K562 (cell line): Measurements from ENCODE around the gene SCUBE2. TPM values are rescaled to one million over a fixed set of nuclear protein-coding genes. Genes with fewer than 3 reads are reported as not detected.

Experiments used
- ATAC-seq: fragments of 200-7000 bp; cut with Tn5 transposase; 3 replicates; pipeline ENCODE4 v1.9.1; 2020; ENCODE audit warnings: moderate library complexity
- BruUV-seq: library from RNA; stranded (reverse); fragments of 400-500 nt; replicated peaks from 2 replicates; lab custom pipeline; 2021; lab: Mats Ljungman, UMichigan
- CTCF ChIA-PET: fragments of 300-600 bp; formaldehyde crosslinking; extraction: SDS; loops from one replicate; lab custom pipeline; 2021; ENCODE audit warnings: low intra/inter-chr PET ratio; lab: Yijun Ruan, JAX
- POLR2A ChIA-PET: fragments of 300-600, 350-650 bp; sonication (Branson Sonifier 250); formaldehyde crosslinking; extraction: SDS; loops from one replicate; lab custom pipeline; 2021; ENCODE audit warnings: antibody characterized with exemption, inconsistent platforms; lab: Yijun Ruan, JAX
- DNase-seq, 4 experiments: peaks; one replicate each; pipeline versions ENCODE4 v3.0.0 to v3.0.0-alpha.2; 2011 to 2018; ENCODE audit warnings: low spot score in 3 of 4, mixed read lengths in 3 of 4; ENCODE audit errors: extremely low read depth in 1 of 4
- FAIRE-seq: peaks from 2 replicates; lab custom pipeline; 2011; peaks lifted over from hg19 to GRCh38; lab: Jason Lieb, UNC
- H2AFZ ChIP-seq: 2 replicates; pipeline ENCODE4 v1.6.0; 2011; ENCODE audit warnings: low read depth, low read length, control low read depth, inconsistent platforms
- H3K27ac ChIP-seq: fragments of 200-600 bp; 3 replicates; pipeline ENCODE4 v1.8.0; 2011; ENCODE audit warnings: low read depth, mild to moderate bottlenecking, control low read depth, inconsistent platforms, low read length, moderate library complexity, mixed read lengths; ENCODE audit errors: extremely low read depth
- H3K27me3 ChIP-seq, 2 experiments: fragments of 300-600 bp in 1 of 2; 2 replicates in 1 of 2; 3 replicates in 1 of 2; pipeline versions ENCODE4 v1.6.0 to v1.8.0; 2011; ENCODE audit warnings: inconsistent platforms in 2 of 2, low read length in 2 of 2, mild to moderate bottlenecking in 1 of 2, mixed read lengths in 1 of 2, moderate library complexity in 1 of 2; ENCODE audit not compliant: control insufficient read depth in 2 of 2, insufficient read depth in 2 of 2
- H3K36me3 ChIP-seq: fragments of 300-600 bp; 3 replicates; pipeline ENCODE4 v1.8.0; 2011; ENCODE audit warnings: mild to moderate bottlenecking, low read length, inconsistent platforms; ENCODE audit not compliant: control insufficient read depth, insufficient read depth
- H3K4me1 ChIP-seq, 2 experiments: fragments of 200-600 bp in 1 of 2; replicated peaks in 1 of 2; 2 replicates in 1 of 2; 3 replicates in 1 of 2; pipeline versions ENCODE4 v1.5.1 to v1.8.0; 2011; ENCODE audit warnings: inconsistent platforms in 2 of 2, low read length in 2 of 2, mild to moderate bottlenecking in 1 of 2, mixed read lengths in 1 of 2, moderate library complexity in 1 of 2; ENCODE audit not compliant: control insufficient read depth in 2 of 2, insufficient read depth in 2 of 2
- H3K4me2 ChIP-seq: 2 replicates; pipeline ENCODE4 v1.6.1; 2011; ENCODE audit warnings: low read length, control low read depth, inconsistent platforms, mixed read lengths; ENCODE audit not compliant: insufficient read depth
- H3K4me3 ChIP-seq: fragments of 200-600 bp; sonication (generic), shearing (Covaris generic); 2 replicates; pipeline ENCODE4 v1.5.1; 2016; ENCODE audit warnings: control low read depth, inconsistent platforms
- H3K79me2 ChIP-seq: fragments of 200-600 bp; 3 replicates; pipeline ENCODE4 v1.8.0; 2011; ENCODE audit warnings: low read length, inconsistent platforms; ENCODE audit not compliant: control insufficient read depth, insufficient read depth
- H3K9ac ChIP-seq, 2 experiments: 2 replicates each; pipeline versions ENCODE4 v1.6.0 to v1.6.1; 2011; ENCODE audit warnings: low read depth in 2 of 2, low read length in 2 of 2, control low read depth in 1 of 2, inconsistent platforms in 1 of 2, mild to moderate bottlenecking in 1 of 2, mixed read lengths in 1 of 2; ENCODE audit not compliant: insufficient read depth in 1 of 2
- H3K9me1 ChIP-seq: one replicate; pipeline ENCODE4 v1.6.0; 2011; ENCODE audit warnings: inconsistent platforms, mild to moderate bottlenecking, low read length, moderate library complexity; ENCODE audit not compliant: control insufficient read depth, insufficient read depth
- H3K9me3 ChIP-seq: replicated peaks from 2 replicates; pipeline ENCODE4 v1.5.1; 2011; ENCODE audit warnings: low read depth, low read length, inconsistent platforms; ENCODE audit not compliant: control insufficient read depth, insufficient read depth
- H4K20me1 ChIP-seq: replicated peaks from 2 replicates; pipeline ENCODE4 v1.6.1; 2011; ENCODE audit warnings: low read length, inconsistent platforms, mixed read lengths; ENCODE audit not compliant: control insufficient read depth, insufficient read depth
- CBX1 ChIP-seq: sonication (generic); IDR thresholded peaks from 2 replicates; pipeline ENCODE4 v1.6.1; 2016; ENCODE audit warnings: antibody characterized with exemption, low read depth, mild to moderate bottlenecking
- GTF2F1 ChIP-seq: IDR thresholded peaks from 2 replicates; pipeline ENCODE4 v1.6.1; 2011; ENCODE audit warnings: low read depth, low read length, improper control_type of control experiment
- KHSRP ChIP-seq: fragments of 450-650 bp; IDR thresholded peaks from 2 replicates; pipeline ENCODE4 v1.6.1; 2017
- MED1 ChIP-seq: sonication (generic); formaldehyde crosslinking; IDR thresholded peaks from 2 replicates; pipeline ENCODE4 v1.8.1; 2023; ENCODE audit warnings: missing genetic modification reagents, borderline replicate concordance
- POU5F1 ChIP-seq: fragments of 150-350 bp; IDR thresholded peaks from 2 replicates; pipeline ENCODE4 v1.6.1; 2014; ENCODE audit warnings: borderline replicate concordance, low read length, low read depth, mild to moderate bottlenecking; ENCODE audit not compliant: partially characterized antibody
- RNF2 ChIP-seq: sonication (generic); IDR thresholded peaks from 2 replicates; pipeline ENCODE4 v1.6.1; 2016
- TARDBP ChIP-seq: fragments of 450-650 bp; IDR thresholded peaks from 2 replicates; pipeline ENCODE4 v1.6.1; 2016
- ZBED1 ChIP-seq: IDR thresholded peaks from 2 replicates; pipeline ENCODE4 v1.6.1; 2014
- ZFPM2 ChIP-seq: fragments of 250-450 bp; sonication (Bioruptor Pico); IDR thresholded peaks from 2 replicates; pipeline ENCODE4 v1.5.1; 2022; ENCODE audit warnings: mild to moderate bottlenecking
- ZNF354B ChIP-seq: fragments of 250-450 bp; sonication (Bioruptor Pico); IDR thresholded peaks from 2 replicates; pipeline ENCODE4 v1.4.0; 2020
- ZNF449 ChIP-seq: fragments of 250-450 bp; sonication (Bioruptor Pico); IDR thresholded peaks from 2 replicates; pipeline ENCODE4 v1.8.0; 2022; ENCODE audit warnings: moderate library complexity, mild to moderate bottlenecking, inconsistent platforms
- ZNF707 ChIP-seq: fragments of 250-450 bp; sonication (Bioruptor Pico); conservative IDR thresholded peaks from 2 replicates; pipeline ENCODE4 v1.8.0; 2022; ENCODE audit warnings: inconsistent platforms, mild to moderate bottlenecking, moderate library complexity
- ZNF780A ChIP-seq: fragments of 250-450 bp; sonication (Bioruptor Pico); IDR thresholded peaks from 2 replicates; pipeline ENCODE4 v1.5.0; 2021; ENCODE audit warnings: mild to moderate bottlenecking
- ZSCAN29 ChIP-seq: fragments of 450-650 bp; IDR thresholded peaks from 2 replicates; pipeline ENCODE4 v1.6.1; 2017
- WGBS: fragments of 100-300 bp; shearing (Covaris generic); methylation state at CpG from one replicate; pipeline ENCODE4 v1.1.6; 2016; ENCODE audit warnings: low coverage, mixed read lengths; ENCODE audit not compliant: insufficient coverage; ENCODE audit errors: missing lambda C conversion rate; 5-methylcytosine and 5-hydroxymethylcytosine counted together
- in situ Hi-C: fragments of 300-500 bp; cut with MboI; formaldehyde crosslinking; loops from 4 replicates; pipeline ENCODE4 v1.15.0; 2018; ENCODE audit warnings: inconsistent platforms, mixed read lengths
- intact Hi-C: fragments of 100-400 bp; cut with micrococcal nuclease; formaldehyde crosslinking; loops from 2 replicates; pipeline ENCODE4 v1.14.2; 2022
- polyA plus RNA-seq, 8 experiments: library from polyadenylated mRNA; depleted of rRNA in 4 of 8; stranded (reverse) in 5 of 8; unstranded in 3 of 8; fragments of >200 nt; fragmentation: Nextera tagmentation in 2 of 8; fragmentation: Illumina TruSeq in 1 of 8; extraction: Ambion mirVana in 2 of 8; extraction: Trizol in 1 of 8; gene quantifications; 2 replicates each; pipeline versions ENCODE4 v1.2.1 to v1.2.3, GENCODE V29; 2011 to 2014; ENCODE audit warnings: inconsistent platforms in 1 of 8, missing spikeins in 1 of 8
- total RNA-seq, 7 experiments: library from RNA; depleted of rRNA in 6 of 7; stranded (reverse); fragments of >200 nt in 6 of 7; fragmentation: Illumina TruSeq in 2 of 7; extraction: Trizol in 2 of 7; gene quantifications; 2 replicates each; pipeline versions ENCODE4 v1.2.1 to v1.2.3, GENCODE V29; 2011 to 2021; ENCODE audit warnings: low replicate concordance in 1 of 7
- TF ChIP-seq, protein P1 (sequence below): fragments of 450-650 bp; IDR thresholded peaks from 2 replicates; pipeline ENCODE4 v1.6.1; 2016; ENCODE audit warnings: missing biosample characterization, missing genetic modification characterization
- TF ChIP-seq, protein P2 (sequence below), 2 experiments: fragments of 200-800 bp in 1 of 2; sonication (Bioruptor generic) in 1 of 2; sonication (generic) in 1 of 2; formaldehyde crosslinking in 1 of 2; IDR thresholded peaks in 1 of 2; conservative IDR thresholded peaks in 1 of 2; 2 replicates each; pipeline versions ENCODE4 v1.5.0 to v1.6.1; 2016 to 2020; ENCODE audit warnings: missing compliant biosample characterization in 1 of 2, missing genetic modification characterization in 1 of 2, missing genetic modification reagents in 1 of 2
- TF ChIP-seq, protein P3 (sequence below): fragments of 450-650 bp; formaldehyde crosslinking; conservative IDR thresholded peaks from 2 replicates; pipeline ENCODE4 v1.4.0; 2022; ENCODE audit warnings: mild to moderate bottlenecking, missing genetic modification characterization

The SCUBE2 gene
- total and polyA plus RNA-seq, 9 of the 15 experiments (the other 6 are each of a cell fraction or from before 2014, with no cell fraction given), result 0.06 to 0.40 (median 0.07) TPM; not detected in 6

DNA sequence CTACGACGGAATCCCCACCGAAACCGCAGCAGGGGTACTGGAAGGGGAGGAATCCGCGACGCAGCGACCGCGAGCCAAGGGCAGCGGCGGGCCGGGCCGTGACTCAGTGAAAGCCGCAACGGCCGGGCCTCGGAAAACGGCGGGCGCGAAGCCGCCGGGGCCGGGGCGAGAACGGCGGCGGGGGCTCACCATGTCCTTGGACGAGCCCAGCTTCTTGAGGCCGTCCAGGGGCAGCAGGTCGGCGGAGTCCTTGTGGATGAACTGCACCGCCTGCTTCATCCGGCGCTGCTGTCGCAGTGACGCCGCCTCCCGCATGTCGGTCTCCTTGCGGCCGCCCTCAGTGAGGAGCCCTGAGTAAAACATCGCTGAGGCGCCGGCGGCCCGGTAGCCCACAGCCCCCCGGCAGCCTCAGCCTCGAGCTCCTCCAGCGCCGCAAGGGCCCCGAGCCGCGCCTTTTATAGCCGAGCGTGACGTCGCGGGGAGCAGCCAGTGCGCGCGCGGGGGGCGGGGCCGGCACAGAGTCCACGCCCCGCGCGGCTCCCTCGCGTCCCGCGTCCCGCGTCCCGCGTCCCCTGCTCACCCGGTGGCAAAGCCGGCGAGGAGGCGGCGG lies 87.7 kb downstream of the SCUBE2 start, which contains the start of gene NRIP3:
Gene NRIP3, minus strand, starts transcription at position 429 of the 610 bp plus-strand sequence. Its CDS starts 66 bp downstream, at position 363.
- peak within 1 kb of the TSS; percentile 83 for H3K4me2 ChIP-seq
- H3K79me2 ChIP-seq, result peaks cover 4% of the 10 kb centered on the region; the same call in 1 of the 3 replicates
- peaks cover 15 to 23% of the 10 kb centered on the region in 2 experiments for H3K4me1 ChIP-seq
- H3K27me3 ChIP-seq, result no peaks in the 10 kb centered on the region; a peak in 2 of 5 replicates
- peak within 1 kb of the TSS; percentile 69 to 90 for H3K9ac ChIP-seq
- BruUV-seq, result no TSS peak
- CTCF ChIA-PET, result no interaction called here
- peak; percentile 83 to 91 (median 90) for DNase-seq
- H3K27ac ChIP-seq, result peak within 1 kb of the TSS; percentile 63
- H3K9me1 ChIP-seq, result no peaks in the 10 kb centered on the region
- POLR2A ChIA-PET, result interaction anchor here (0.6 to 2.5 kb wide), 10 partner anchors 11 to 325 kb away, joined by 3 to 17 read pairs (median 3); no protein-coding TSS in a partner anchor
- in situ Hi-C loops (no loop called here), intact Hi-C loops (loop anchor here (5.0 kb wide), 1 partner anchor 41 kb away; the partner anchor contains the start of gene TMEM9B)
- H3K9me3 ChIP-seq, result no peaks in the 10 kb centered on the region
- FAIRE-seq, result no peak
- ATAC-seq, result peak; percentile 92
- peak within 1 kb of the TSS; percentile 48 for H3K4me3 ChIP-seq
- peak within 1 kb of the TSS; percentile 92 for H2AFZ ChIP-seq
- H4K20me1 ChIP-seq, result no peaks in the 10 kb centered on the region; the same call in 1 of the 2 replicates
- WGBS, result under 1% methylated on average over 48 of the region's 83 CpGs
- H3K36me3 ChIP-seq, result no peaks in the 10 kb centered on the region
- TF ChIP-seq RNF2 (peak; percentile 87), GTF2F1 (0 out of 2 replicates have a peak, but pooled peaks have one; percentile 51), TARDBP (0 out of 2 replicates have a peak, but pooled peaks have one; percentile 30), ZNF354B (CRISPR knock-in tag) (no peak), ZNF780A (CRISPR knock-in tag) (no peak), ZSCAN29 (no peak), KHSRP (no peak), ZBED1 (no peak), MED1 (CRISPR knock-in tag) (no peak), ZNF449 (CRISPR knock-in tag) (no peak), CBX1 (peak; percentile 47), ZFPM2 (CRISPR knock-in tag) (no peak), ZNF707 (no peak), POU5F1 (no peak)
- TF ChIP-seq, protein P1, sequence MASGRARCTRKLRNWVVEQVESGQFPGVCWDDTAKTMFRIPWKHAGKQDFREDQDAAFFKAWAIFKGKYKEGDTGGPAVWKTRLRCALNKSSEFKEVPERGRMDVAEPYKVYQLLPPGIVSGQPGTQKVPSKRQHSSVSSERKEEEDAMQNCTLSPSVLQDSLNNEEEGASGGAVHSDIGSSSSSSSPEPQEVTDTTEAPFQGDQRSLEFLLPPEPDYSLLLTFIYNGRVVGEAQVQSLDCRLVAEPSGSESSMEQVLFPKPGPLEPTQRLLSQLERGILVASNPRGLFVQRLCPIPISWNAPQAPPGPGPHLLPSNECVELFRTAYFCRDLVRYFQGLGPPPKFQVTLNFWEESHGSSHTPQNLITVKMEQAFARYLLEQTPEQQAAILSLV (tag), result no peak
- TF ChIP-seq, protein P2, sequence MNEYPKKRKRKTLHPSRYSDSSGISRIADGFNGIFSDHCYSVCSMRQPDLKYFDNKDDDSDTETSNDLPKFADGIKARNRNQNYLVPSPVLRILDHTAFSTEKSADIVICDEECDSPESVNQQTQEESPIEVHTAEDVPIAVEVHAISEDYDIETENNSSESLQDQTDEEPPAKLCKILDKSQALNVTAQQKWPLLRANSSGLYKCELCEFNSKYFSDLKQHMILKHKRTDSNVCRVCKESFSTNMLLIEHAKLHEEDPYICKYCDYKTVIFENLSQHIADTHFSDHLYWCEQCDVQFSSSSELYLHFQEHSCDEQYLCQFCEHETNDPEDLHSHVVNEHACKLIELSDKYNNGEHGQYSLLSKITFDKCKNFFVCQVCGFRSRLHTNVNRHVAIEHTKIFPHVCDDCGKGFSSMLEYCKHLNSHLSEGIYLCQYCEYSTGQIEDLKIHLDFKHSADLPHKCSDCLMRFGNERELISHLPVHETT (CRISPR knock-in tag; conservative IDR thresholded peaks at IDR 0.05 in 1 of 2, IDR thresholded peaks at IDR 0.05 in 1 of 2), result peak in 1 of 2 experiments; percentile 58; a peak in 2 of 4 replicates
- TF ChIP-seq, protein P3, sequence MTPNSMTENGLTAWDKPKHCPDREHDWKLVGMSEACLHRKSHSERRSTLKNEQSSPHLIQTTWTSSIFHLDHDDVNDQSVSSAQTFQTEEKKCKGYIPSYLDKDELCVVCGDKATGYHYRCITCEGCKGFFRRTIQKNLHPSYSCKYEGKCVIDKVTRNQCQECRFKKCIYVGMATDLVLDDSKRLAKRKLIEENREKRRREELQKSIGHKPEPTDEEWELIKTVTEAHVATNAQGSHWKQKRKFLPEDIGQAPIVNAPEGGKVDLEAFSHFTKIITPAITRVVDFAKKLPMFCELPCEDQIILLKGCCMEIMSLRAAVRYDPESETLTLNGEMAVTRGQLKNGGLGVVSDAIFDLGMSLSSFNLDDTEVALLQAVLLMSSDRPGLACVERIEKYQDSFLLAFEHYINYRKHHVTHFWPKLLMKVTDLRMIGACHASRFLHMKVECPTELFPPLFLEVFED (CRISPR knock-in tag), result no peak
